GM12878 (cell line): ENCODE results near the gene CDH16. TPM values are rescaled to one million over a fixed set of nuclear protein-coding genes. Genes with fewer than 3 reads are reported as not detected.

Experiments used
- BCL3 ChIP-seq: IDR thresholded peaks from 2 replicates; pipeline ENCODE4 v1.6.1; 2011; ENCODE audit warnings: borderline replicate concordance, low read depth, mild to moderate bottlenecking, moderate library complexity, low read length; ENCODE audit not compliant: insufficient read depth, poor library complexity, severe bottlenecking
- BRCA1 ChIP-seq: IDR thresholded peaks from 2 replicates; pipeline ENCODE4 v1.6.1; 2011; ENCODE audit warnings: low read depth, low read length, improper control_type of control experiment
- CBX5 ChIP-seq: sonication (generic); IDR thresholded peaks from 2 replicates; pipeline ENCODE4 v1.6.1; 2016; ENCODE audit warnings: low read depth, moderate library complexity, mild to moderate bottlenecking, inconsistent platforms
- CHD1 ChIP-seq: IDR thresholded peaks from 2 replicates; pipeline ENCODE4 v1.6.1; 2012; ENCODE audit warnings: low read depth, low read length, improper control_type of control experiment
- EGR1 ChIP-seq, 2 experiments: IDR thresholded peaks; 1 replicate in 1 of 2; 2 replicates in 1 of 2; pipeline ENCODE4 v1.6.1; 2011 to 2012; ENCODE audit warnings: low read depth in 2 of 2, low read length in 2 of 2, borderline replicate concordance in 1 of 2, mild to moderate bottlenecking in 1 of 2, moderate library complexity in 1 of 2
- FOXM1 ChIP-seq: IDR thresholded peaks from 2 replicates; pipeline ENCODE4 v1.6.1; 2012; ENCODE audit warnings: low read depth, mild to moderate bottlenecking, inconsistent platforms, low read length, moderate library complexity
- HDAC6 ChIP-seq: fragments of 200-600 bp; sonication (generic); IDR thresholded peaks from one replicate; pipeline ENCODE4 v1.8.0; 2017; ENCODE audit warnings: antibody characterized with exemption; ENCODE audit not compliant: unreplicated experiment
- MTA3 ChIP-seq: IDR thresholded peaks from 2 replicates; pipeline ENCODE4 v1.6.1; 2012; ENCODE audit warnings: low read length, inconsistent platforms, borderline replicate concordance
- NBN ChIP-seq: fragments of 450-650 bp; IDR thresholded peaks from 2 replicates; pipeline ENCODE4 v1.6.1; 2016
- NFIC ChIP-seq: IDR thresholded peaks from 2 replicates; pipeline ENCODE4 v1.6.1; 2012; ENCODE audit warnings: low read depth, mild to moderate bottlenecking, inconsistent platforms, low read length, moderate library complexity
- NFYA ChIP-seq: IDR thresholded peaks from 2 replicates; pipeline ENCODE4 v1.6.1; 2011; ENCODE audit warnings: low read depth, mild to moderate bottlenecking, low read length, improper control_type of control experiment, borderline replicate concordance
- NR2F1 ChIP-seq: fragments of 450-650 bp; conservative IDR thresholded peaks from 2 replicates; pipeline ENCODE4 v1.6.1; 2017; ENCODE audit warnings: mild to moderate bottlenecking
- PAX5 ChIP-seq: IDR thresholded peaks from 2 replicates; pipeline ENCODE4 v1.6.1; 2011; ENCODE audit warnings: low read depth, low read length, borderline replicate concordance
- PAX8 ChIP-seq: fragments of 450-650 bp; IDR thresholded peaks from 2 replicates; pipeline ENCODE4 v1.6.1; 2017; ENCODE audit warnings: mild to moderate bottlenecking, moderate library complexity
- RB1 ChIP-seq: fragments of 450-650 bp; formaldehyde crosslinking; IDR thresholded peaks from 2 replicates; pipeline ENCODE4 v1.6.1; 2017; ENCODE audit warnings: mild to moderate bottlenecking, borderline replicate concordance
- RUNX3 ChIP-seq: IDR thresholded peaks from 2 replicates; pipeline ENCODE4 v1.6.1; 2012; ENCODE audit warnings: low read length, inconsistent platforms
- SMAD1 ChIP-seq: fragments of 450-650 bp; IDR thresholded peaks from 2 replicates; pipeline ENCODE4 v1.6.1; 2018; ENCODE audit warnings: mild to moderate bottlenecking, low read depth; ENCODE audit not compliant: partially characterized antibody
- SMC3 ChIP-seq: IDR thresholded peaks from 2 replicates; pipeline ENCODE4 v1.6.1; 2011; ENCODE audit warnings: low read length, improper control_type of control experiment, borderline replicate concordance
- TBL1XR1 ChIP-seq: IDR thresholded peaks from 2 replicates; pipeline ENCODE4 v1.6.1; 2012; ENCODE audit warnings: low read depth, low read length, improper control_type of control experiment
- TCF12 ChIP-seq: IDR thresholded peaks from 2 replicates; pipeline ENCODE4 v1.6.1; 2011; ENCODE audit warnings: low read depth, mild to moderate bottlenecking, low read length
- TCF3 ChIP-seq: IDR thresholded peaks from 2 replicates; pipeline ENCODE4 v1.6.1; 2012; ENCODE audit warnings: low read depth, mild to moderate bottlenecking, low read length, borderline replicate concordance; ENCODE audit not compliant: insufficient read depth
- USF1 ChIP-seq: IDR thresholded peaks from 2 replicates; pipeline ENCODE4 v1.6.1; 2011; ENCODE audit warnings: borderline replicate concordance, low read depth, mild to moderate bottlenecking, moderate library complexity, mixed read lengths, low read length; ENCODE audit not compliant: insufficient read depth; ENCODE audit errors: extremely low read length
- ZNF274 ChIP-seq: IDR thresholded peaks from one replicate; pipeline ENCODE4 v1.8.0; 2011; ENCODE audit not compliant: insufficient read length, insufficient read depth
- ZNF622 ChIP-seq: fragments of 450-650 bp; IDR thresholded peaks from 2 replicates; pipeline ENCODE4 v1.6.1; 2017; ENCODE audit warnings: mild to moderate bottlenecking, inconsistent platforms
- polyA plus RNA-seq, 11 experiments: library from polyadenylated mRNA; depleted of rRNA in 4 of 11; unstranded in 6 of 11; stranded (reverse) in 5 of 11; fragments of >200 nt; fragmentation: Nextera tagmentation in 4 of 11; fragmentation: Illumina TruSeq in 1 of 11; extraction: Ambion mirVana in 4 of 11; extraction: Trizol in 1 of 11; gene quantifications; 1 replicate in 1 of 11; 2 replicates in 10 of 11; pipeline versions ENCODE4 v1.2.1 to v1.2.3, GENCODE V29; 2011 to 2016; ENCODE audit warnings: inconsistent platforms in 2 of 11, missing spikeins in 2 of 11, low read depth in 1 of 11
- total RNA-seq, 4 experiments: library from RNA; depleted of rRNA in 3 of 4; stranded (reverse); fragments of >200 nt in 3 of 4; fragmentation: Illumina TruSeq in 1 of 4; extraction: Trizol in 1 of 4; gene quantifications; 2 replicates each; pipeline versions ENCODE4 v1.2.1 to v1.2.3, GENCODE V29; 2013 to 2021
- TF ChIP-seq, protein P1 (sequence below): IDR thresholded peaks from 2 replicates; pipeline ENCODE4 v1.6.1; 2012; ENCODE audit warnings: low read depth, low read length, improper control_type of control experiment
- TF ChIP-seq, protein P2 (sequence below): fragments of 150-350 bp; IDR thresholded peaks from 2 replicates; pipeline ENCODE4 v1.6.1; 2016; ENCODE audit warnings: low read depth, low read length

The CDH16 gene
- total and polyA plus RNA-seq, 10 of the 15 experiments (the other 5 are each of a cell fraction or from before 2014, with no cell fraction given): 0.05 TPM; not detected in 9

DNA sequence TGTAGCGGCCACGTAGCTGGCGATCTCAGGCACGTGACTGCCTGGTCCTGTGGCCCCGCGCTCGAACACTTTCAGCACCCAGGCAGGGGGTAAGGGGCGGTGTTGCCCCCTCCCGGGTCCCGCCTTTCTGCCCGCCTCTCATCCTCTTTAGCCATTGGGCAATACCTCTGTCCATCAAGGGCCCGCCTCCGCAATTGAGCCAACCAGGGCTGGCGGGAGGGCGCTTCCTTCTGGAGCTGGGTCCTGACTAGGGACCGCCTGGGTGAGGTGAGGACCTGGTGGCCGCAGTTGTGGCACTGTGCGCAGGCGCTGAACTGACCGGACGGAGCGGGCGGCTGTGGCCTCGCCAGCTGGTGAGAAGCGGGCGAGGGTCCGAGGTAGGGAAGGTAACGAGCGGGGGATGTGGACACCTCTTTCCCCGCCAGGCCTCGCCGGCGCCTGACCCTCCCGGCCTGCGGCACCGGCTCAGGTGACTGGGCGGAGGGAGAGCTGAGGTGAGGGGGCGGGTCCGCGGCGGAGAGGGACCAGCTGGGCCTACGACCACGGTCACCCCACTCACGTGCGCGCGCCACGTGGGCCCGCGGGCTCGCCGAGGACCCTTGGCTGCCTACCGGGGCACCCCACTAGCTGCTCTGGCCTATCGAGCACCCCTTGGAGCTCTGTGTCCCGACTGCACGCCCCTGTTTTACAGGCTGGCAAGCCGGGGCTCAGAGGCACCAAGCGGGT, 38.2 kb downstream of the CDH16 start, which contains the start of gene PDP2 (continued):
- peak; percentile 63 for TF ChIP-seq NFYA
- TF ChIP-seq TCF12: no peak
- TF ChIP-seq PAX8: no peak
- no peak for TF ChIP-seq NBN
- peak; percentile 35; the same call in 1 of the 2 replicates for TF ChIP-seq TBL1XR1
- TF ChIP-seq, protein P1, sequence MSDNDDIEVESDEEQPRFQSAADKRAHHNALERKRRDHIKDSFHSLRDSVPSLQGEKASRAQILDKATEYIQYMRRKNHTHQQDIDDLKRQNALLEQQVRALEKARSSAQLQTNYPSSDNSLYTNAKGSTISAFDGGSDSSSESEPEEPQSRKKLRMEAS: peak; percentile 89; the same call in 1 of the 2 replicates
- TF ChIP-seq EGR1 (IDR thresholded peaks at IDR 0.05; ENCODE audit: borderline replicate concordance in 1 of 2, low read depth in 2 of 2, low read length in 2 of 2): peak in 1 of 2 experiments; percentile 70; a peak in 1 of 3 replicates
- no peak for TF ChIP-seq HDAC6
- TF ChIP-seq RB1: no peak
- TF ChIP-seq CHD1: no peak
- no peak for TF ChIP-seq SMAD1
- TF ChIP-seq FOXM1: no peak
- no peak for TF ChIP-seq BCL3
- TF ChIP-seq USF1: peak; percentile 74
- TF ChIP-seq BRCA1: no peak
- TF ChIP-seq NFIC: no peak
- TF ChIP-seq ZNF274: no peak
- peak; percentile 71; the same call in 1 of the 2 replicates for TF ChIP-seq TCF3
- TF ChIP-seq, protein P2, sequence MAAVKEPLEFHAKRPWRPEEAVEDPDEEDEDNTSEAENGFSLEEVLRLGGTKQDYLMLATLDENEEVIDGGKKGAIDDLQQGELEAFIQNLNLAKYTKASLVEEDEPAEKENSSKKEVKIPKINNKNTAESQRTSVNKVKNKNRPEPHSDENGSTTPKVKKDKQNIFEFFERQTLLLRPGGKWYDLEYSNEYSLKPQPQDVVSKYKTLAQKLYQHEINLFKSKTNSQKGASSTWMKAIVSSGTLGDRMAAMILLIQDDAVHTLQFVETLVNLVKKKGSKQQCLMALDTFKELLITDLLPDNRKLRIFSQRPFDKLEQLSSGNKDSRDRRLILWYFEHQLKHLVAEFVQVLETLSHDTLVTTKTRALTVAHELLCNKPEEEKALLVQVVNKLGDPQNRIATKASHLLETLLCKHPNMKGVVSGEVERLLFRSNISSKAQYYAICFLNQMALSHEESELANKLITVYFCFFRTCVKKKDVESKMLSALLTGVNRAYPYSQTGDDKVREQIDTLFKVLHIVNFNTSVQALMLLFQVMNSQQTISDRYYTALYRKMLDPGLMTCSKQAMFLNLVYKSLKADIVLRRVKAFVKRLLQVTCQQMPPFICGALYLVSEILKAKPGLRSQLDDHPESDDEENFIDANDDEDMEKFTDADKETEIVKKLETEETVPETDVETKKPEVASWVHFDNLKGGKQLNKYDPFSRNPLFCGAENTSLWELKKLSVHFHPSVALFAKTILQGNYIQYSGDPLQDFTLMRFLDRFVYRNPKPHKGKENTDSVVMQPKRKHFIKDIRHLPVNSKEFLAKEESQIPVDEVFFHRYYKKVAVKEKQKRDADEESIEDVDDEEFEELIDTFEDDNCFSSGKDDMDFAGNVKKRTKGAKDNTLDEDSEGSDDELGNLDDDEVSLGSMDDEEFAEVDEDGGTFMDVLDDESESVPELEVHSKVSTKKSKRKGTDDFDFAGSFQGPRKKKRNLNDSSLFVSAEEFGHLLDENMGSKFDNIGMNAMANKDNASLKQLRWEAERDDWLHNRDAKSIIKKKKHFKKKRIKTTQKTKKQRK: 0 out of 2 replicates have a peak, but pooled peaks have one; percentile 12
- TF ChIP-seq NR2F1: peak; percentile 85
- TF ChIP-seq SMC3: no peak
- TF ChIP-seq PAX5: no peak
- TF ChIP-seq CBX5: no peak
- no peak for TF ChIP-seq MTA3
- TF ChIP-seq RUNX3: no peak
- no peak for TF ChIP-seq ZNF622
